ENCODE measurements around the gene REPIN1.

The REPIN1 gene

GRCh38 chr7:150339409-150339809 is 29.2 kb upstream of the REPIN1 start:
- Histone ChIP-seq H3K36me3 (replicated peaks; ENCODE audit: insufficient read depth, low read length) (no peaks in the 10 kb centered on the region), H3K9me3 (replicated peaks; ENCODE audit: insufficient read depth, low read length) (no peaks in the 10 kb centered on the region), H4K20me1 (ENCODE audit: insufficient read depth, low read length) (no peaks in the 10 kb centered on the region), H3K4me1 (ENCODE audit: low read length) (no peaks in the 10 kb centered on the region), H3K9ac (ENCODE audit: low read length) (no peak overlapping the region), H3K79me2 (ENCODE audit: low read length) (no peaks in the 10 kb centered on the region), H2AFZ (ENCODE audit: low read length) (no peak overlapping the region), H3F3A (ENCODE audit: insufficient read depth, low read length) (no peaks in the 10 kb centered on the region), H3K27me3 (replicated peaks; ENCODE audit: insufficient read depth, low read length) (peaks cover 2% of the 10 kb centered on the region; the same call in 1 of the 2 replicates), H3K4me2 (ENCODE audit: low read depth, low read length) (no peak overlapping the region), H3K4me3 (ENCODE audit: low read length) (no peak overlapping the region), H3K27ac (ENCODE audit: low read length) (no peak overlapping the region), H3K9me2 (replicated peaks; ENCODE audit: insufficient read depth, low read length) (no peaks in the 10 kb centered on the region)
- TF ChIP-seq CTCF (IDR thresholded peaks at IDR 0.05; ENCODE audit: low read length) (no peak), EZH2 (optimal IDR thresholded peaks at IDR 0.05; ENCODE audit: low read depth, low read length) (no peak), EZH2phosphoT487 (IDR thresholded peaks at IDR 0.05; ENCODE audit: low read length) (no peak)
- DNase-seq = no peak

- H4K20me1 ChIP-seq (ENCODE audit: insufficient read depth, low read length) = no peaks in the 10 kb centered on the region
- DNase-seq = no peak
- H3K4me2 ChIP-seq (ENCODE audit: low read depth, low read length) = no peak overlapping the region
- peaks cover 2% of the 10 kb centered on the region; the same call in 1 of the 2 replicates for H3K27me3 ChIP-seq (replicated peaks; ENCODE audit: insufficient read depth, low read length)
- no peak overlapping the region for H3K27ac ChIP-seq (ENCODE audit: low read length)
- no peaks in the 10 kb centered on the region for H3F3A ChIP-seq (ENCODE audit: insufficient read depth, low read length)
- H3K9me2 ChIP-seq (replicated peaks; ENCODE audit: insufficient read depth, low read length) = no peaks in the 10 kb centered on the region
- TF ChIP-seq EZH2phosphoT487 (IDR thresholded peaks at IDR 0.05; ENCODE audit: low read length) (no peak), EZH2 (optimal IDR thresholded peaks at IDR 0.05; ENCODE audit: low read depth, low read length) (no peak), CTCF (IDR thresholded peaks at IDR 0.05; ENCODE audit: low read length) (no peak)
- no peaks in the 10 kb centered on the region for H3K4me1 ChIP-seq (ENCODE audit: low read length)
- H3K9me3 ChIP-seq (replicated peaks; ENCODE audit: insufficient read depth, low read length) = no peaks in the 10 kb centered on the region
- no peaks in the 10 kb centered on the region for H3K36me3 ChIP-seq (replicated peaks; ENCODE audit: insufficient read depth, low read length)
- no peak overlapping the region for H3K9ac ChIP-seq (ENCODE audit: low read length)
- H3K79me2 ChIP-seq (ENCODE audit: low read length) = no peaks in the 10 kb centered on the region
- H3K4me3 ChIP-seq (ENCODE audit: low read length) = no peak overlapping the region
- H2AFZ ChIP-seq (ENCODE audit: low read length) = no peak overlapping the region
Measured at GRCh38 chr7:150340024-150340749, 28.4 kb upstream of the REPIN1 start.

- Histone ChIP-seq H3K27ac (ENCODE audit: low read length) (no peak overlapping the region), H3K4me3 (ENCODE audit: low read length) (no peak overlapping the region), H3K27me3 (replicated peaks; ENCODE audit: insufficient read depth, low read length) (peaks cover 2% of the 10 kb centered on the region; the same call in 1 of the 2 replicates), H3K9ac (ENCODE audit: low read length) (no peak overlapping the region), H3K4me1 (ENCODE audit: low read length) (no peaks in the 10 kb centered on the region), H2AFZ (ENCODE audit: low read length) (no peak overlapping the region), H4K20me1 (ENCODE audit: insufficient read depth, low read length) (no peaks in the 10 kb centered on the region), H3K36me3 (replicated peaks; ENCODE audit: insufficient read depth, low read length) (no peaks in the 10 kb centered on the region), H3F3A (ENCODE audit: insufficient read depth, low read length) (no peaks in the 10 kb centered on the region), H3K4me2 (ENCODE audit: low read depth, low read length) (no peak overlapping the region), H3K79me2 (ENCODE audit: low read length) (no peaks in the 10 kb centered on the region), H3K9me3 (replicated peaks; ENCODE audit: insufficient read depth, low read length) (no peaks in the 10 kb centered on the region), H3K9me2 (replicated peaks; ENCODE audit: insufficient read depth, low read length) (no peaks in the 10 kb centered on the region)
- DNase-seq = no peak
- TF ChIP-seq EZH2 (optimal IDR thresholded peaks at IDR 0.05; ENCODE audit: low read depth, low read length) = no peak
- no peak for TF ChIP-seq EZH2phosphoT487 (IDR thresholded peaks at IDR 0.05; ENCODE audit: low read length)
- TF ChIP-seq CTCF (IDR thresholded peaks at IDR 0.05; ENCODE audit: low read length) = no peak
Measured at GRCh38 chr7:150340875-150341262, 27.8 kb upstream of the REPIN1 start.

Measured in MM.1S (cell line).